ENCODE data around the gene TTC7B.

DNA sequence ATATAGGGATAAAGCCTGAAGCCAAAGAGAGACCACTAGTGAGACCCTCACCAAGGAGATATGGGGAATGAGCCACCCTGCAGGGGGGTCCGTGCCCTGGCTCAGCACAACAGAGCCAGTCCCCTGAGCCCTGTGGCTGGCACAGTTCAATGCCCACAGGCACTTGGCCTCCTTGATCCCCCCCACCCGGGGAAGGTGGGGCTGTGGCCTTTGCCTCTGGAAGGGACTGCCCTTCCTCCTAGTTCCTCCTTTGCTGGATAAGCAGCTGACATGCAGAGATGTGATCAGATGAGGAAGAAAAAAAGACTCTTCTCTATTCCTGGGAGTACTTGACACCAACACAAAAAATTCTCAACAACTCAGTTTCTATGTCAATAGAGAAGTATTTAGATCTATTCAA, 19.9 kb downstream of the TTC7B start:
- TF ChIP-seq, protein P1, sequence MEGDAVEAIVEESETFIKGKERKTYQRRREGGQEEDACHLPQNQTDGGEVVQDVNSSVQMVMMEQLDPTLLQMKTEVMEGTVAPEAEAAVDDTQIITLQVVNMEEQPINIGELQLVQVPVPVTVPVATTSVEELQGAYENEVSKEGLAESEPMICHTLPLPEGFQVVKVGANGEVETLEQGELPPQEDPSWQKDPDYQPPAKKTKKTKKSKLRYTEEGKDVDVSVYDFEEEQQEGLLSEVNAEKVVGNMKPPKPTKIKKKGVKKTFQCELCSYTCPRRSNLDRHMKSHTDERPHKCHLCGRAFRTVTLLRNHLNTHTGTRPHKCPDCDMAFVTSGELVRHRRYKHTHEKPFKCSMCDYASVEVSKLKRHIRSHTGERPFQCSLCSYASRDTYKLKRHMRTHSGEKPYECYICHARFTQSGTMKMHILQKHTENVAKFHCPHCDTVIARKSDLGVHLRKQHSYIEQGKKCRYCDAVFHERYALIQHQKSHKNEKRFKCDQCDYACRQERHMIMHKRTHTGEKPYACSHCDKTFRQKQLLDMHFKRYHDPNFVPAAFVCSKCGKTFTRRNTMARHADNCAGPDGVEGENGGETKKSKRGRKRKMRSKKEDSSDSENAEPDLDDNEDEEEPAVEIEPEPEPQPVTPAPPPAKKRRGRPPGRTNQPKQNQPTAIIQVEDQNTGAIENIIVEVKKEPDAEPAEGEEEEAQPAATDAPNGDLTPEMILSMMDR (IDR thresholded peaks at IDR 0.05; ENCODE audit: low read depth, low read length): no peak
- TF ChIP-seq MYC (IDR thresholded peaks at IDR 0.05; ENCODE audit: low read depth, low read length) (no peak), POLR2A (IDR thresholded peaks at IDR 0.05; ENCODE audit: extremely low read depth, insufficient read length) (no peak)

Data from NB4 (cell line).